GM12878 (cell line): ENCODE results near the gene IBA57. TPM values are rescaled to one million over a fixed set of nuclear protein-coding genes. Genes with fewer than 3 reads are reported as not detected.

Experiments used
- ATAC-seq: fragments of 200-7000 bp; cut with Tn5 transposase; 3 replicates; pipeline ENCODE4 v1.9.1; 2020; ENCODE audit warnings: mild to moderate bottlenecking, moderate library complexity
- BruUV-seq: library from RNA; stranded (reverse); fragments of 400-500 nt; replicated peaks from 2 replicates; lab custom pipeline; 2021; lab: Mats Ljungman, UMichigan
- CTCF ChIA-PET: fragments of 300-600 bp; sonication (Branson Sonifier 250); formaldehyde crosslinking; extraction: SDS; loops from one replicate; lab custom pipeline; 2021; ENCODE audit warnings: inconsistent platforms; lab: Yijun Ruan, JAX
- POLR2A ChIA-PET: fragments of 350-600 bp; formaldehyde crosslinking; extraction: SDS; loops from one replicate; lab custom pipeline; 2021; ENCODE audit warnings: inconsistent platforms; lab: Charles Lee
- RAD21 ChIA-PET: fragments of 300-600 bp; sonication (Branson Sonifier 250); formaldehyde crosslinking; loops from one replicate; lab custom pipeline; 2023; ENCODE audit warnings: antibody characterized with exemption; ENCODE audit not compliant: unreplicated experiment; lab: Charles Lee
- SMC1A ChIA-PET: fragments of 300-600 bp; sonication (Branson Sonifier 250); formaldehyde crosslinking; loops from one replicate; lab custom pipeline; 2023; ENCODE audit not compliant: unreplicated experiment, uncharacterized antibody; lab: Charles Lee
- DNase-seq: peaks from one replicate; pipeline ENCODE4 v3.0.0-alpha.2; 2011; ENCODE audit warnings: low read depth, low spot score
- FAIRE-seq: peaks from 3 replicates; lab custom pipeline; 2011; peaks lifted over from hg19 to GRCh38; lab: Jason Lieb, UNC
- H2AFZ ChIP-seq: 2 replicates; pipeline ENCODE4 v1.6.0; 2011; ENCODE audit warnings: low read depth, low read length, control low read depth; ENCODE audit not compliant: control insufficient read depth
- H3K27ac ChIP-seq: 2 replicates; pipeline ENCODE4 v1.5.1; 2011; ENCODE audit warnings: control low read depth; ENCODE audit not compliant: control insufficient read depth, insufficient read depth
- H3K27me3 ChIP-seq, 2 experiments: replicated peaks in 1 of 2; 2 replicates each; pipeline versions ENCODE4 v1.6.0 to v1.6.1; 2011; ENCODE audit warnings: low read length in 1 of 2; ENCODE audit not compliant: control insufficient read depth in 2 of 2, insufficient read depth in 2 of 2
- H3K36me3 ChIP-seq, 2 experiments: 2 replicates each; pipeline ENCODE4 v1.5.1; 2011; ENCODE audit warnings: low read length in 1 of 2; ENCODE audit not compliant: control insufficient read depth in 2 of 2, insufficient read depth in 2 of 2
- H3K4me1 ChIP-seq: 2 replicates; pipeline ENCODE4 v1.6.1; 2011; ENCODE audit warnings: mild to moderate bottlenecking, low read length, moderate library complexity, mixed read lengths; ENCODE audit not compliant: control insufficient read depth, insufficient read depth
- H3K4me2 ChIP-seq: 2 replicates; pipeline ENCODE4 v1.6.0; 2011; ENCODE audit warnings: control low read depth; ENCODE audit not compliant: control insufficient read depth, insufficient read depth
- H3K4me3 ChIP-seq: fragments of 200-600 bp; sonication (generic); 2 replicates; pipeline ENCODE4 v1.5.1; 2016
- H3K79me2 ChIP-seq: 2 replicates; pipeline ENCODE4 v1.6.0; 2011; ENCODE audit warnings: low read length; ENCODE audit not compliant: control insufficient read depth, insufficient read depth
- H3K9ac ChIP-seq: 2 replicates; pipeline ENCODE4 v1.8.0; 2011; ENCODE audit warnings: low read length, control low read depth, mixed read lengths; ENCODE audit not compliant: control insufficient read depth, insufficient read depth
- H3K9me3 ChIP-seq: replicated peaks from 3 replicates; pipeline ENCODE4 v1.5.1; 2011; ENCODE audit warnings: mild to moderate bottlenecking, low read length; ENCODE audit not compliant: control insufficient read depth, insufficient read depth
- H4K20me1 ChIP-seq: 2 replicates; pipeline ENCODE4 v1.6.0; 2011; ENCODE audit not compliant: control insufficient read depth, insufficient read depth
- CEBPB ChIP-seq, 2 experiments: fragments of 150-350 bp in 1 of 2; IDR thresholded peaks; 2 replicates each; pipeline ENCODE4 v1.6.1; 2012 to 2014; ENCODE audit warnings: low read depth in 2 of 2, low read length in 2 of 2, borderline replicate concordance in 1 of 2, inconsistent platforms in 1 of 2
- CREB1 ChIP-seq: IDR thresholded peaks from 2 replicates; pipeline ENCODE4 v1.6.1; 2012; ENCODE audit warnings: low read depth, mild to moderate bottlenecking, inconsistent platforms
- FOXK2 ChIP-seq: fragments of 450-650 bp; IDR thresholded peaks from 2 replicates; pipeline ENCODE4 v1.6.1; 2017; ENCODE audit warnings: mild to moderate bottlenecking, moderate library complexity
- GABPA ChIP-seq: IDR thresholded peaks from 2 replicates; pipeline ENCODE4 v1.6.1; 2014; ENCODE audit warnings: antibody characterized with exemption, low read depth, mild to moderate bottlenecking, inconsistent platforms
- KLF5 ChIP-seq: fragments of 450-650 bp; IDR thresholded peaks from 2 replicates; pipeline ENCODE4 v1.6.1; 2014; ENCODE audit warnings: mild to moderate bottlenecking; ENCODE audit not compliant: partially characterized antibody
- LARP7 ChIP-seq: fragments of 450-650 bp; IDR thresholded peaks from 2 replicates; pipeline ENCODE4 v1.6.1; 2017; ENCODE audit warnings: mild to moderate bottlenecking
- MEF2A ChIP-seq: IDR thresholded peaks from 2 replicates; pipeline ENCODE4 v1.6.1; 2011; ENCODE audit warnings: low read depth, mild to moderate bottlenecking, low read length, moderate library complexity; ENCODE audit not compliant: insufficient read depth
- MYC ChIP-seq: IDR thresholded peaks from 2 replicates; pipeline ENCODE4 v1.6.1; 2011; ENCODE audit warnings: mild to moderate bottlenecking, low read length, moderate library complexity, inconsistent platforms; ENCODE audit not compliant: insufficient read depth, insufficient replicate concordance, insufficient read length, severe bottlenecking
- NFIC ChIP-seq: IDR thresholded peaks from 2 replicates; pipeline ENCODE4 v1.6.1; 2012; ENCODE audit warnings: low read depth, mild to moderate bottlenecking, inconsistent platforms, low read length, moderate library complexity
- PAX8 ChIP-seq: fragments of 450-650 bp; IDR thresholded peaks from 2 replicates; pipeline ENCODE4 v1.6.1; 2017; ENCODE audit warnings: mild to moderate bottlenecking, moderate library complexity
- PRDM15 ChIP-seq: fragments of 450-650 bp; formaldehyde crosslinking; IDR thresholded peaks from 2 replicates; pipeline ENCODE4 v1.4.0; 2020; ENCODE audit warnings: mild to moderate bottlenecking, moderate library complexity
- USF2 ChIP-seq: IDR thresholded peaks from 2 replicates; pipeline ENCODE4 v1.6.1; 2011; ENCODE audit warnings: low read depth, low read length, improper control_type of control experiment, borderline replicate concordance
- ZBED1 ChIP-seq: IDR thresholded peaks from 2 replicates; pipeline ENCODE4 v1.6.1; 2016; ENCODE audit warnings: borderline replicate concordance
- WGBS: methylation state at CpG from one replicate; pipeline ENCODE4 v1.1.6; 2016; ENCODE audit warnings: low lambda C conversion rate; ENCODE audit not compliant: insufficient replicate concordance, insufficient coverage; ENCODE audit errors: missing lambda C conversion rate; 5-methylcytosine and 5-hydroxymethylcytosine counted together
- in situ Hi-C: fragments of 300-500 bp; cut with MboI; formaldehyde crosslinking; loops from 9 replicates; pipeline ENCODE4 v1.14.3; 2018; ENCODE audit warnings: mixed read lengths
- intact Hi-C: fragments of 100-400 bp; cut with micrococcal nuclease; formaldehyde crosslinking; loops from one replicate; pipeline ENCODE4 v1.14.2; 2022; ENCODE audit not compliant: unreplicated experiment
- polyA plus RNA-seq, 11 experiments: library from polyadenylated mRNA; depleted of rRNA in 4 of 11; unstranded in 6 of 11; stranded (reverse) in 5 of 11; fragments of >200 nt; fragmentation: Nextera tagmentation in 4 of 11; fragmentation: Illumina TruSeq in 1 of 11; extraction: Ambion mirVana in 4 of 11; extraction: Trizol in 1 of 11; gene quantifications; 1 replicate in 1 of 11; 2 replicates in 10 of 11; pipeline versions ENCODE4 v1.2.1 to v1.2.3, GENCODE V29; 2011 to 2016; ENCODE audit warnings: inconsistent platforms in 2 of 11, missing spikeins in 2 of 11, low read depth in 1 of 11
- total RNA-seq, 4 experiments: library from RNA; depleted of rRNA in 3 of 4; stranded (reverse); fragments of >200 nt in 3 of 4; fragmentation: Illumina TruSeq in 1 of 4; extraction: Trizol in 1 of 4; gene quantifications; 2 replicates each; pipeline versions ENCODE4 v1.2.1 to v1.2.3, GENCODE V29; 2013 to 2021
- TF ChIP-seq, protein P1 (sequence below): fragments of 450-650 bp; IDR thresholded peaks from 2 replicates; pipeline ENCODE4 v1.6.1; 2016; ENCODE audit warnings: mild to moderate bottlenecking, moderate library complexity, borderline replicate concordance

IBA57 gene
- total and polyA plus RNA-seq, 10 of the 15 experiments (the other 5 are each of a cell fraction or from before 2014, with no cell fraction given): 0.51 to 8.6 (median 3.7) TPM

DNA sequence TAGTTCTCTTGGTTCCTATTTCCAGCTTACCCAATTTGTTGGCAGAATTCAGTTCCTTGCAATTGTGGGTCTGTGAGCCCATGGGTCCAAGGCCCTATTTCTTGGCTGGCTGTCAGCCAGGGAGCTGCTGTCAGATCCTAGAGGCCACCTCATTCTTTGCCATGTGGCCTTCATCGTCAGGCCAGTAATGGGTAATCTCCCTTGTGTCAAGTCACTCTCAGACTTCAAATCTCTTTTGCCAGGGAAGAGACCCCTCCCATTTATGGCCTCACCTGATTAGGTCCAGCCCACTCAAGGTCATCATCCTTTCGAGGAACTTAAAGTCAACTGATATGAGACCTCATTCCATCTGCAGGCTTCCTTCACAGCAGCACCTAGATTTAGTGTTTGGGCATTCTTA, 60.1 kb downstream of the IBA57 start:
- H3K27me3 ChIP-seq: no peaks in the 10 kb centered on the region
- H3K9ac ChIP-seq: no peak overlapping the region
- no peak overlapping the region for H2AFZ ChIP-seq
- no peak overlapping the region for H3K27ac ChIP-seq
- ChIA-PET SMC1A (no interaction called here), RAD21 (no interaction called here), POLR2A (no interaction called here), CTCF (no interaction called here)
- H4K20me1 ChIP-seq: no peaks in the 10 kb centered on the region
- no peaks in the 10 kb centered on the region; the same call in 2 of the 3 replicates for H3K9me3 ChIP-seq
- intact Hi-C loops: no loop called here
- BruUV-seq: no TSS peak
- no peak overlapping the region for H3K4me2 ChIP-seq
- DNase-seq (no peak), FAIRE-seq (no peak), ATAC-seq (no peak)
- no peaks in the 10 kb centered on the region for H3K4me1 ChIP-seq
- WGBS: 62% methylated on average over 2 of the region's 2 CpGs
- no peak for TF ChIP-seq PRDM15
- no peak for TF ChIP-seq MYC
- TF ChIP-seq NFIC: no peak
- no peak for TF ChIP-seq CEBPB (IDR thresholded peaks at IDR 0.05; ENCODE audit: borderline replicate concordance in 1 of 2, low read depth in 2 of 2, low read length in 2 of 2)
- TF ChIP-seq GABPA: no peak
- no peak for TF ChIP-seq MEF2A
- TF ChIP-seq KLF5: no peak
- no peak for TF ChIP-seq PAX8
- TF ChIP-seq LARP7: no peak
- TF ChIP-seq CREB1: no peak
- TF ChIP-seq, protein P1, sequence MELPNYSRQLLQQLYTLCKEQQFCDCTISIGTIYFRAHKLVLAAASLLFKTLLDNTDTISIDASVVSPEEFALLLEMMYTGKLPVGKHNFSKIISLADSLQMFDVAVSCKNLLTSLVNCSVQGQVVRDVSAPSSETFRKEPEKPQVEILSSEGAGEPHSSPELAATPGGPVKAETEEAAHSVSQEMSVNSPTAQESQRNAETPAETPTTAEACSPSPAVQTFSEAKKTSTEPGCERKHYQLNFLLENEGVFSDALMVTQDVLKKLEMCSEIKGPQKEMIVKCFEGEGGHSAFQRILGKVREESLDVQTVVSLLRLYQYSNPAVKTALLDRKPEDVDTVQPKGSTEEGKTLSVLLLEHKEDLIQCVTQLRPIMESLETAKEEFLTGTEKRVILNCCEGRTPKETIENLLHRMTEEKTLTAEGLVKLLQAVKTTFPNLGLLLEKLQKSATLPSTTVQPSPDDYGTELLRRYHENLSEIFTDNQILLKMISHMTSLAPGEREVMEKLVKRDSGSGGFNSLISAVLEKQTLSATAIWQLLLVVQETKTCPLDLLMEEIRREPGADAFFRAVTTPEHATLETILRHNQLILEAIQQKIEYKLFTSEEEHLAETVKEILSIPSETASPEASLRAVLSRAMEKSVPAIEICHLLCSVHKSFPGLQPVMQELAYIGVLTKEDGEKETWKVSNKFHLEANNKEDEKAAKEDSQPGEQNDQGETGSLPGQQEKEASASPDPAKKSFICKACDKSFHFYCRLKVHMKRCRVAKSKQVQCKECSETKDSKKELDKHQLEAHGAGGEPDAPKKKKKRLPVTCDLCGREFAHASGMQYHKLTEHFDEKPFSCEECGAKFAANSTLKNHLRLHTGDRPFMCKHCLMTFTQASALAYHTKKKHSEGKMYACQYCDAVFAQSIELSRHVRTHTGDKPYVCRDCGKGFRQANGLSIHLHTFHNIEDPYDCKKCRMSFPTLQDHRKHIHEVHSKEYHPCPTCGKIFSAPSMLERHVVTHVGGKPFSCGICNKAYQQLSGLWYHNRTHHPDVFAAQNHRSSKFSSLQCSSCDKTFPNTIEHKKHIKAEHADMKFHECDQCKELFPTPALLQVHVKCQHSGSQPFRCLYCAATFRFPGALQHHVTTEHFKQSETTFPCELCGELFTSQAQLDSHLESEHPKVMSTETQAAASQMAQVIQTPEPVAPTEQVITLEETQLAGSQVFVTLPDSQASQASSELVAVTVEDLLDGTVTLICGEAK: no peak
- no peak for TF ChIP-seq FOXK2
- no peak for TF ChIP-seq USF2
- TF ChIP-seq ZBED1: no peak
- no peak overlapping the region for H3K4me3 ChIP-seq
- H3K79me2 ChIP-seq: no peaks in the 10 kb centered on the region
- no peaks in the 10 kb centered on the region for H3K36me3 ChIP-seq
- in situ Hi-C loops: no loop called here
